Measurements from ENCODE around the gene KDM4C. TPM values are rescaled to one million over a fixed set of nuclear protein-coding genes. Genes with fewer than 3 reads are reported as not detected.

Gene KDM4C
- total and polyA plus RNA-seq, 2 of the 4 experiments (the other 2 are of a cell fraction), result 11.8 to 23.8 TPM

GRCh38 chr9:6811436-6811835 lies 53.7 kb downstream of the KDM4C start:
- Histone ChIP-seq H3K9me3 (ENCODE audit: control insufficient read depth, insufficient read depth, low read length) (no peaks in the 10 kb centered on the region), H3K4ac (ENCODE audit: low read depth, low read length) (no peak overlapping the region), H3K4me3 (ENCODE audit: insufficient read depth, low read depth, low read length) (no peak overlapping the region), H3K18ac (ENCODE audit: low read depth, low read length) (no peak overlapping the region), H2AK5ac (ENCODE audit: low read depth, low read length) (no peak overlapping the region), H4K91ac (ENCODE audit: insufficient read depth, low read depth, low read length) (no peak overlapping the region), H3K9ac (ENCODE audit: low read depth, low read length) (no peak overlapping the region), H3K4me2 (ENCODE audit: low read depth, low read length) (no peak overlapping the region), H2BK15ac (ENCODE audit: low read depth, low read length) (no peak overlapping the region), H2BK120ac (ENCODE audit: low read depth, low read length) (no peak overlapping the region), H4K8ac (ENCODE audit: low read depth in 2 of 2, low read length in 2 of 2) (no peak overlapping the region), H2AFZ (replicated peaks; ENCODE audit: low read length, poor library complexity) (no peak overlapping the region), H3K4me1 (ENCODE audit: control insufficient read depth, insufficient read depth, low read length) (no peaks in the 10 kb centered on the region), H3K23ac (ENCODE audit: low read depth, low read length) (no peak overlapping the region), H3K27ac (ENCODE audit: insufficient read depth, low read length) (no peak overlapping the region), H3K36me3 (ENCODE audit: control insufficient read depth, insufficient read depth, low read length) (peaks cover 2% of the 10 kb centered on the region; the same call in 1 of the 2 replicates), H4K20me1 (ENCODE audit: insufficient read depth, low read length) (no peaks in the 10 kb centered on the region), H2BK5ac (ENCODE audit: low read depth, low read length, poor library complexity, severe bottlenecking) (no peak overlapping the region), H3K79me1 (ENCODE audit: low read depth in 1 of 2, low read length in 2 of 2) (peaks cover 0 to 4% of the 10 kb centered on the region in 2 experiments; a peak in 2 of 4 replicates), H2BK20ac (ENCODE audit: low read depth, low read length) (no peak overlapping the region), H3K14ac (replicated peaks; ENCODE audit: low read depth, low read length) (no peak overlapping the region), H3K56ac (ENCODE audit: extremely low read depth, insufficient read depth, low read length) (no peak overlapping the region), H3K9me1 (ENCODE audit: insufficient read depth, low read length) (no peaks in the 10 kb centered on the region), H4K5ac (ENCODE audit: low read depth, low read length) (no peak overlapping the region), H2AK9ac (replicated peaks; ENCODE audit: low read depth, low read length, poor library complexity) (no peak overlapping the region), H3K27me3 (ENCODE audit: control insufficient read depth, insufficient read depth, low read length) (no peaks in the 10 kb centered on the region)
- intact Hi-C loops (cut with micrococcal nuclease), result no loop called here
- CTCF ChIA-PET, result no interaction called here
- TF ChIP-seq CTCF (conservative IDR thresholded peaks at IDR 0.05; ENCODE audit: low read depth, low read length) (no peak), CEBPB (IDR thresholded peaks at IDR 0.05; ENCODE audit: low read depth, low read length) (no peak), RAD21 (IDR thresholded peaks at IDR 0.05; ENCODE audit: low read length) (no peak), USF2 (IDR thresholded peaks at IDR 0.05; ENCODE audit: low read depth, low read length) (no peak), MAFK (IDR thresholded peaks at IDR 0.05; ENCODE audit: low read depth, low read length) (no peak), POLR2A (IDR thresholded peaks at IDR 0.05; ENCODE audit: low read depth, low read length) (no peak), RFX5 (IDR thresholded peaks at IDR 0.05; ENCODE audit: low read depth, low read length) (no peak), RCOR1 (IDR thresholded peaks at IDR 0.05; ENCODE audit: insufficient replicate concordance, low read length) (no peak), MAZ (IDR thresholded peaks at IDR 0.05; ENCODE audit: borderline replicate concordance, low read depth, low read length) (no peak), MXI1 (IDR thresholded peaks at IDR 0.05; ENCODE audit: borderline replicate concordance, low read depth, low read length) (no peak), BHLHE40 (IDR thresholded peaks at IDR 0.05; ENCODE audit: low read depth, low read length) (no peak), SMC3 (IDR thresholded peaks at IDR 0.05; ENCODE audit: low read depth, low read length) (no peak), CHD1 (IDR thresholded peaks at IDR 0.05; ENCODE audit: low read depth, low read length) (no peak), FOS (IDR thresholded peaks at IDR 0.05; ENCODE audit: low read depth, low read length) (no peak), ELK1 (IDR thresholded peaks at IDR 0.05; ENCODE audit: borderline replicate concordance, low read depth, low read length) (no peak), NFE2L2 (IDR thresholded peaks at IDR 0.05; ENCODE audit: low read depth, low read length) (no peak)
- dilution Hi-C loops (cut with HindIII; ENCODE audit: low sequenced_read_pairs, unreplicated experiment), result no loop called here
- ATAC-seq (ENCODE audit: low read depth) (no peak), DNase-seq (no peak)
- in situ Hi-C loops (cut with MboI; ENCODE audit: low sequenced_read_pairs), result no loop called here
- BruUV-seq (replicated peaks), result no TSS peak
- POLR2A ChIA-PET (ENCODE audit: unreplicated experiment), result no interaction called here
- WGBS, 2 experiments (ENCODE audit: extremely low coverage in 2 of 2, insufficient read length in 1 of 2), result no CpG with 5 or more reads among the region's 4 CpGs
